GM06990 (cell line): Measurements from ENCODE around the gene IMPA2.
"Not testable (repeated sequence)": the region's sequence is repeated elsewhere in the genome, so short reads cannot be mapped to it uniquely, and the experiment has no call there.

ENCODE experiments used
- DNase-seq: peaks from one replicate; pipeline ENCODE4 v3.0.0-alpha.2; 2011; ENCODE audit not compliant: insufficient read length; ENCODE audit errors: extremely low read depth
- H3K27me3 ChIP-seq: replicated peaks from 2 replicates; pipeline ENCODE4 v1.6.0; 2011; ENCODE audit warnings: low read length; ENCODE audit not compliant: control insufficient read depth, insufficient read depth
- H3K36me3 ChIP-seq: 2 replicates; pipeline ENCODE4 v1.5.1; 2011; ENCODE audit warnings: low read length; ENCODE audit not compliant: control insufficient read depth, insufficient read depth
- H3K4me3 ChIP-seq: replicated peaks from 2 replicates; pipeline ENCODE4 v1.5.1; 2011; ENCODE audit warnings: low read depth, mild to moderate bottlenecking, control low read depth, low read length
- CTCF ChIP-seq: IDR thresholded peaks from 2 replicates; pipeline ENCODE4 v1.5.1; 2011; ENCODE audit warnings: low read length, control low read depth, mild to moderate bottlenecking, inconsistent platforms; ENCODE audit not compliant: insufficient read depth, poor library complexity, severe bottlenecking

IMPA2 gene

DNA sequence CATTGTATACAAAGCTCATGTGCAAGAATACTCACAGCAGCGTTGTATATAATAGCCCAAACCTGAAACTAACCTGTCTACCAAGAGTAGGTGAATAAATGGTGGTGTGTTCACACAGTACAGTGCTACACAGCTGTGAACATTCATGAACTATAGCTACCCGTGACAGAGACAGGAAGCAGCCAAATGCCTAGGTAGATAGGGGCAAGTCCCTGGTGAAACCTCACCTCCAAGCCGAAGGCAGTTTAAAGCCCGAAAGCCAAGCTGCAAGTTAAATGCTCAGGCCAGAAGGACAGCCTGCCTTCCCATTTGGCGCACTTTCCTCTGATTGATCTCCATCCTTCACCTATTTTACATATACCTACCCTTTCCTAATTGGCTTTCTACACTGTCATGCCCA is 36.5 kb upstream of the IMPA2 start:
- TF ChIP-seq CTCF = no peak
- Histone ChIP-seq H3K36me3 (no peaks in the 10 kb centered on the region), H3K4me3 (no peak overlapping the region), H3K27me3 (no peaks in the 10 kb centered on the region)
- DNase-seq = no peak

GRCh38 chr18:11945834-11946659 is 35.3 kb upstream of the IMPA2 start:
- DNase-seq, H3K27me3 ChIP-seq, H3K4me3 ChIP-seq: not testable (repeated sequence)

DNA sequence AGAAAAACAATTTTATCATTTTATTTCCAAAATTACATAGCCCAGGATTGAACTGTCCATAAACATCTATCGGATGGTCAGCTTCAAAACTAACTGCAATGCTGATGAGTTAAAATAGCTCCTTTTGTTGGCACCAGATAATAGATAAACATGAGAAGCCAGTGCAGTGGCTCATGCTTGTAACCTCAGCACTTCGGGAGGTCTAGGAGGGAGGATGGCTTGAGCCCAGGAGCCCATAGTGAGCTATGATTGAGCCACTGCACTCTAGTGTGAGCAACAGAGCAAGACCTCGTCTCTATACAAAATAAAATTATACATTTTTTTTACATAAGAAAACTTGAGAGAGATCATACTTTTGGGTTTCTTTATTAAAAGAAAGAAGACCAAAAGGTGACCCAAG is 34.6 kb upstream of the IMPA2 start:
- Histone ChIP-seq H3K4me3 (peak overlapping the region; percentile 44; the same call in 1 of the 2 replicates), H3K36me3 (no peaks in the 10 kb centered on the region), H3K27me3 (no peaks in the 10 kb centered on the region)
- no peak for DNase-seq
- no peak for TF ChIP-seq CTCF

More at GRCh38 chr18:11945834-11946659, 35.3 kb upstream of the IMPA2 start:
- not testable (repeated sequence) for H3K36me3 ChIP-seq

GRCh38 chr18:11947214-11948191 is 33.8 kb upstream of the IMPA2 start:
- DNase-seq = peak; percentile 64
- Histone ChIP-seq H3K4me3 (peak overlapping the region; percentile 44), H3K27me3 (no peaks in the 10 kb centered on the region), H3K36me3 (no peaks in the 10 kb centered on the region)
- no peak for TF ChIP-seq CTCF

DNA sequence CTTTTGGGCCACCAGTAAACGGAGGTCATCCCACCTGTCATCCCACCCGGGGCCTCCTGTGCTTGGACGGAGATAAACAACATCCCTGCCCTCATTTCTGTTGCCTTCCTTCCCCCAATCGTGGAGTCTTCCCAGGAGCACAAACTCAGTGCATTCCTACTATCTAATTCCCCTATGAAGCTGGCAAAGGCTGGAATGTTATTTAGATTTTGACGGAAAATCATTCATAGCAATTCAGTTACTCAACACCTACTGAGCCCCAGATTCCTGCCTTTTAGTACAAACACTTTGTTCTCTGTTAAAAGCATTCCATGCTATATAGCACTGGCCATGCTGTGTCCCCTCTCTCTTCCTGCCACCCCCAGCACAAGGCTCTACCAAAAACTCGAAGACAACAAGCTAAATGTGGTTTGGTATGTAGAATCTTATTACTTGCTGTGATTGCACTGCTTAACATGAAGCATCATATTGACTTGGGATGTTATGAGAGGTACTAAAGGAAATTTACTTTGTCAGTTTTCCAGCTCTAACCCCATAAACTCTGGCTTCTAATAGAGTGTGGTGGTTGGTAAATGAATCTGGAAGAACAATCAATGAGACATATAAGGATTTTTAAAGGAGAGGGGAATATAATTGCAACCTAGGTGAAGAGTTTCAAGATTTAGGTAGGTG is 32.3 kb upstream of the IMPA2 start:
- TF ChIP-seq CTCF = no peak
- no peaks in the 10 kb centered on the region for H3K27me3 ChIP-seq
- H3K4me3 ChIP-seq = no peak overlapping the region
- no peak for DNase-seq
- H3K36me3 ChIP-seq = no peaks in the 10 kb centered on the region

DNA sequence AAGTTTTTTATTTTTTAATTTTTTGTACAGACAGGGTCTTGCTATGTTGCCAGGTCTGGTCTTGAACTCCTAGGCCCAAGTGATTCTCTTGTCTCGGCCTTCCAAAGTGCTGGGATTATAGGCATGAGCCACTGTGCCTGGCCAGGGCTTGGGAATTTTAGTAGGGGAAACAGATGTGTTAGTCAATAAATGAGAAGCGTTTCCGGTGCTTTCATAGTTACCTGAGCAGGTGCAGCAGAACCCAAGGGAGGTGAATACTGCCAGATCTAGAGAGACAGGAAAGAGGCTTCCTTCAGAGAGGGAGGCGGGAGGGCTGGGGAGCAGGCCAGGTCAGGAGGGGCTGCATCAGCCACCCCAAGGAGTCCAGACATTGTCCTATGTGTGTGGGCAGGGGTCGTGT is 30.5 kb upstream of the IMPA2 start:
- no peaks in the 10 kb centered on the region for H3K27me3 ChIP-seq
- DNase-seq = no peak
- no peak overlapping the region for H3K4me3 ChIP-seq
- no peaks in the 10 kb centered on the region for H3K36me3 ChIP-seq
- no peak for TF ChIP-seq CTCF
